Central memory CD4-positive, alpha-beta T cell (primary cell): ENCODE data around the gene PRPF8.
"Not testable (repeated sequence)": the region's sequence is repeated elsewhere in the genome, so short reads cannot be mapped to it uniquely, and the experiment has no call there.

Source experiments
- DNase-seq: peaks from one replicate; pipeline ENCODE4 v3.0.0; 2022

The PRPF8 gene

DNA sequence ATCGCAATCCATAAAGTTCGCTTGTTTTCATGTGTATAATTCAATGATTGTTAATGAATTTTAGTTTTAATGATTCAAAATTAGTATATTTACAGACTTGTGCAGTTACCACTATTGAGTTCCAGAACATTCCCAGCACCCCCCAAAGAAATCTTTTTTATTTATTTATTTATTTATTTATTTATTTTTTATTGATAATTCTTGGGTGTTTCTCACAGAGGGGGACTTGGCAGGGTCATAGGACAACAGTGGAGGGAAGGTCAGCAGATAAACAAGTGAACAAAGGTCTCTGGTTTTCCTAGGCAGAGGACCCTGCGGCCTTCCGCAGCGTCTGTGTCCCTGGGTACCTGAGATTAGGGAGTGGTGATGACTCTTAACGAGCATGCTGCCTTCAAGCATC, 3.7 kb upstream of the PRPF8 start:
- not testable (repeated sequence) for DNase-seq

GRCh38 chr17:1686086-1686485, 1.4 kb upstream of the PRPF8 start:
- no peak for DNase-seq

DNA sequence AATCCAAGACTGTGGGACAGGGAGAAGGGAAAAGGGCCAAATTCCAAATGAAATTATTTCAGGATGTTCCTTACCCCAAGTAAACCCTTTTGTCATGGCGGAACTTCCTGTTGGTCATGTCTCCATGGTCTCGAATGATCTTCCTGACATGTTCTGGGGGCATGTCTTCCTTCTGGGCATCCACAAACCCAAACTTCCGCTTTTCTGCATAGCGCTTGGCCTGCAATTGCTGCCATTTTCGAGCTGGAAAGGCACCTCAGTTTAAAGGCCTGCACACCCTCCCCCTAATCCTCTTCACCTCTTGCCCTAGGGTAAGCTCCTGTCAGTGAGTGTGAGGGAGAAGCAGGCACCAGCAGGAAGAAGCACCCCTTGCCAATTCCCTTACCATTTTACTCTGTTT, 1.2 kb downstream of the PRPF8 start:
- DNase-seq: no peak

DNA sequence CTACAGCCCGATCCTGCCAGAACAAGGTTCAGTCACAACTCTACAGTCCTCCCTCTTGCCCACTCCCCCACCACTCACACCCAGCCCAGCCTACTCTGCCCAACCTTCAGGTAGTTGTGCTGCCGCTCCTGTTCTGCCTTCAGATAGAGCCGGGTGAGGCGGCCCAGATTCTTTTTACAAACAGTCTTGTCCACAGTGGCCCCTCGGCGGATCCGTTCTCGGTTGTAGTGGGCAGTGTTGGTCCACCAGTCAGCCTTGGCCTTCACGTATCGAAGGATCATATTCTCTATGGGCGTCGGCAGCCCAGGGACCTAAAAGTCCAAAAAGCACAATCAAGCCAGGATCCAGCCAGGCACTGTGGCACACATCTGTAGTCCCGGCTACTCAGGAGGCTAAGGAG, 8.3 kb downstream of the PRPF8 start:
- DNase-seq: no peak

DNA sequence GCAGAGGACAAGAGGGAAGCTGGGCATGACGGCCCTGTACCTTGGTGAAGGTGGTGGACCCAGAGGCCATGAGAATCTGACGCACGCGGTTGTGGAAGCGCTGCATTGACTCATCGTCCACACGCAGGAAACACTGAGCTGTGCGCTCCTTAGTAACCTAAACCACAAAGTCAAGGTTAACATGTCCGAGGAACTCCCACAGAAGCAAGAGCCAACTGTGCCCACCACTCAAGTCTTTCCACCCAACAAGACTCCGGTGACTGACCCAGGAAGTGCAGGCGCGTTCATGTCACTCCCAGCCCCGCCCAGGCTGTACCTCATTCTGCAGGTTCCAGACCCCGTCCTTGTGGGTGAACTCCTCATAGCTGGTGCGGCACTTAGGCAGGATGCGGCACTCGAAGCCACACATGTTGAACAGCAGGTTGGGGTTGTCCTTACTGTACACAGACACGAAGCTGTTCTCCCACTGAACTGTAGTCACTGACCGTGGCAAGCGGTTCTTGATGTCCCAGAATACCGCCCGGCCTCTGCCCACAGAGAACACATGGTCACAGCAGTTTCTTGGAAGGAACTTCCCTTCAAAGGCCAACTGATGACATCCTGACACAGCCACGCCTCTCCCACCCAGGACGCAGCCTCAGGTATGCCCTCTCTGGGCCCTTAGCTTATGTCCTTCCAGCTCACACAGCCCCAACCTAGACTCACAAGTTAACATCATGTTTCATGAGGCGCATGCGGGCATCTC, 11.5 kb downstream of the PRPF8 start:
- DNase-seq: peak; percentile 35

DNA sequence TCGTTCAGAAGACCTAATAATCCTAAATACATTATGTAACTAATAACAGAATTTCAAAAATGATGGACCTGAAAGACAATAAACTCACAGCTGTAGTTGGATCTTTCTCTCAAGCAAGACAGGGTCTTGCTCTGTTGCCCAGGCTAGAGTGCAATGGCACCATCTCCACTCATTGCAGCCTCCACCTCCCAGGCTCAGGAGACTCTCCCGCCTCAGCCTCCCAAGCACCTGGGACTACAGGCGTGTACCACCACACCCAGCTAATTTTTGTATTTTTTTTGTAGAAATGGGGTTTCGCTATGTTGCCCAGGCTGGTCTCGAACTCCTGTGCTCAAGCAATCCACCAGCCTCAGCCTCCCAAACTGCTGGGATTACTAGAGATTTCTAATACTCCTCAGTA, 20.7 kb downstream of the PRPF8 start:
- not testable (repeated sequence) for DNase-seq

GRCh38 chr17:1661045-1661444, 23.6 kb downstream of the PRPF8 start:
- no peak for DNase-seq

DNA sequence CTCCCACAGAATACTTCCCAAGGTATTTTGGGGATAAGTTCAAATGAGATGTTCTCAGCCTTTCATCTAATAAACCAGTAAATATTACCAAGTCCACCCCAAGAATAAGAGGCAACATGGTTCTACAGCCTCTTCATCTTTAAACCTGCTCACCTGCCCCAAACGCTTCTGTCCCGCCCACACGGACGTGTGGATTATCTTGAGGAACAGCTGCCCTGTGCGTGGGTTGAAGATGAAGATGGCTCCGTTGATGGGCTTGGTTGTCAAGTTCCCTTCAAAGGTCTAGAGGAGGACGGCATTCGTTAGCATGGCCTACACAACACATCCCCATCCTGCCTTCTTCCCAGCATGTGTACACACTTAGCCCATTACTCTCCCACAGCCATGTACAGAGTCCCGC, 26.6 kb downstream of the PRPF8 start:
- no peak for DNase-seq

DNA sequence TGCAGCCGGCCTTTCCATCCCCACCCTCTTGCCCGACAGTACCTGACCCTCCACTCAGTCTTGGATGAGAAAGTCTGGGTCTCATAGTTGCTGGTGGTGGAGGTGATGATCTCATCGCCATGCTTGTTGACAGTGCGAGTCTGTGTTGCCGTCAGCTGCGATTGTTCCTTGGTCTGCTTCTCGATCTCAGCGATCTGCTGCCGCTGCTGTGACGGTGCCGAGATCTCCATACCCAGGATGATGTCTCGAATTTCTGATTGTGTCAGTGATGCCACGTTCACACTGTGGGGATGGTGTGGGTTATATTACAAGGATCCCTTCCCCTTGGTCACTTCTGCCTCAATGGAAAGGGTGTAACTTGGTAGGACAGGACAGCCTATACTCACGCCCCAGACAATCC, 30.9 kb downstream of the PRPF8 start:
- DNase-seq: no peak

DNA sequence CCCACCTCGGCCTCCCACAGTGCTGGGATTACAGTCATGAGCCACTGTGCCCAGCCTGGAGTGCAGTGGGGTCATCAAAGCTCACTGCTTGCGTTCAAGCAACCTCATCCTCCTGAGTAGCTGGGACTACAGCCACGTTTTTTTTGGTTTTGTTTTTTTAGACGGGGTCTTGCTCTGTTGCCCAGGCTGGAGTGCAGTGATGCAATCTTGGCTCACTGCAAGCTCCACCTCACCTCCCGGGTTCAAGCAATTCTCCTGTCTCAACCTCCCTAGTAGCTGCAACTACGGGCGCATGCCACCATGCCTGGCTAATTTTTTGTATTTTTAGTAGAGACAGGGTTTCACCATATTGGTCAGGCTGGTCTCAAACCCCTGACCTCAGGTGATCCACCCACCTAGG, 31.9 kb downstream of the PRPF8 start:
- DNase-seq: not testable (repeated sequence)

DNA sequence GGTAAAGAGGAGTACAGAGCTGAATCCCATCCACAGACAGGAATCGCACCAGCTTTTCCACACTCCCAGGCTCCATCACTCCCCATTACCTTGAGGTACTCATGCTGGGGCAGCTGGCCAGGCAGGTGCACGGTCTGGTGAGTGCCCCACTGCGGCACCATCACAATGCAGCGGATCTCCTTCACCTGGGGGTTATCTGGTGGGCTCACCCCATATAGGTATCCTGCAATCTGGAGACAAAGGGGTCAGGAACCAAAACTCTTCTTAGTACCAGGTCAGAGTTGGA, 33.2 kb downstream of the PRPF8 start:
- no peak for DNase-seq

DNA sequence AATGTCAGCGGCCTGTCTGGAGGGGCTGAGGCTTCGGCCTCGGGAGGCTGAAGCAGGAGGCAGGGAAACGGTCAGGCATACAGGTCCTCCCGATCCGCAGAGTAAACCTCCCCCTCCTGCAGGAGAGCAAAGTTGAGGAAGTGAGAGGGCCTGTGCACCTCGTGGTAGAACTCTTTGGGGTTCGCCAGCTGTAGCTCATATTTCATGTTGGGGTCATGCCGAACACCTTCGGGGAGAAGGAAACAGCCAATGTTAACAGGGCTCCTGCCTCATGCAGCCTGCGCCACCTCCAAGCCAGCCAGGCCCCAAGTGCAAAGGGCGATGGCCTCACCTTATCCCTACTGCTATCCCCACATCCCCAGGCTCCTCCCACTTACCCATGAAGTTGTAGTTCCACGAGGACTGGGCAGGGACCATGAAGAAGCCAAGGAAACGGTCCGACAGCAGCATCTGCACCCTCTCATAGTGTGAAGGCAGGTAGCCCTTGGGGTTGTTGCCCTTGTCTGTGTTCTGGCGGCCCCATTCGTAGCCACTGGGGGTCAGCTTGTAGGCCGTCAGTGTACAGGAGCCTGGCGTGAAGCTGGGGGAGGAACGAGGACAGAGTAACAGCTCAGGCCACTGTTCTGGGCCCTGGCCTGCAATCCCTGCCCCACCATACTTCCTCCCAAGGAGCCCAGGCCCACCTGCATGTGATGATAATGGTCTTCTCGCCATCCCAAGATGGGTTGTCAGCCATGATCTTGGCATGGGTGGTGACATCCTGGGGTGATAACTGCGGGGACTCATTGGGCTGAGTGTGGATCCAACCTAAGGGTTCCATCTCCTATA, 33.7 kb downstream of the PRPF8 start:
- DNase-seq: no peak

GRCh38 chr17:1649844-1650501, 34.7 kb downstream of the PRPF8 start, which contains the start of gene RILP:
Gene RILP, minus strand, starts transcription at chr17:1649866. Its CDS starts 62 bp downstream, at chr17:1649804.
- no peak for DNase-seq

DNA sequence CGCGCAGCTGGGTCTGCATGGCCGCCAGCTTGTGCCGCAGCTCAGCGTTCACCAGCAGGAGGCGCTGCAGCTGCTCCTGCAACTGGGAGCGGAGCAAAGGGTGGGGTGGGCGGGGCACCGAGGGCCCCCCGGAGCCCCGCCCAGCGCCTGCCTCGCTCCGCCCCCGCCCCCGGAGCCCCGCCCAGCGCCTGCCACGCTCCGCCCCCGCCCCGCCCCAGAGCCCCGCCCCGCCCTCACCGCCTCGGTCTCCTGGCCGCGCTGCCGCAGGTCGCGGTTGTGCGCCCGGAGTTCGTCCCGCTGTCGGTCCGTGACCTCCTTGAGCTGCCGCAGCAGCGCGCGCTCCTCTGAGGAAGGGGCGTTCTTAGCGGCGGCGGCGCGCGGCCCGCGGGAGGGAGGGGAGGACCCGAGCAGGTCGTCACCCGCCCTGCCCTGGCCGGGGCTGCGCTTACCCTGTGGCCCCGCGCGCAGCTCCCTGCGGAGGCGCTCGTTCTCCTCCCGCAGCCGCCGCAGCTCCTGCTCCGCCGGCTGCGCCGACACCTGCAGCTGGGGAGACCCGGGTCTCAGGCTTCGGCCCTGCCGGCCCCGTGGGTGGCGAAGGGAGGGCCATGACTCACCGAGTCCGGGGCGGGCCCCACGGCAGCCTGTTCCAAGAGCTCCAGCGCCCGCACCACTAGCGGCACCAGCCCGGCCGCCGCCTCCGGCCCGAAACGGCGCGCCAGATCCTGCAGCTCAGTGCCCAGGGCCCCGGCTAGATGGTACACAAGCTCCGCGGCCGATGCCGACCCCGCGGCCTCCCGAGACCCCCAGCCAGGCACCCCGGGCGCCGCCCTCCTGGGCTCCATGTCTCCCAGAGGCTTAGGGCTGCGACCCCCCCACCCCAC, 35.5 kb downstream of the PRPF8 start:
- peak; percentile 91 for DNase-seq

GRCh38 chr17:1648173-1648962, 36.3 kb downstream of the PRPF8 start:
- no peak for DNase-seq

- DNase-seq: no peak
Measured at GRCh38 chr17:1647802-1648171, 36.9 kb downstream of the PRPF8 start.

GRCh38 chr17:1646199-1646875, 38.3 kb downstream of the PRPF8 start:
- no peak for DNase-seq

DNA sequence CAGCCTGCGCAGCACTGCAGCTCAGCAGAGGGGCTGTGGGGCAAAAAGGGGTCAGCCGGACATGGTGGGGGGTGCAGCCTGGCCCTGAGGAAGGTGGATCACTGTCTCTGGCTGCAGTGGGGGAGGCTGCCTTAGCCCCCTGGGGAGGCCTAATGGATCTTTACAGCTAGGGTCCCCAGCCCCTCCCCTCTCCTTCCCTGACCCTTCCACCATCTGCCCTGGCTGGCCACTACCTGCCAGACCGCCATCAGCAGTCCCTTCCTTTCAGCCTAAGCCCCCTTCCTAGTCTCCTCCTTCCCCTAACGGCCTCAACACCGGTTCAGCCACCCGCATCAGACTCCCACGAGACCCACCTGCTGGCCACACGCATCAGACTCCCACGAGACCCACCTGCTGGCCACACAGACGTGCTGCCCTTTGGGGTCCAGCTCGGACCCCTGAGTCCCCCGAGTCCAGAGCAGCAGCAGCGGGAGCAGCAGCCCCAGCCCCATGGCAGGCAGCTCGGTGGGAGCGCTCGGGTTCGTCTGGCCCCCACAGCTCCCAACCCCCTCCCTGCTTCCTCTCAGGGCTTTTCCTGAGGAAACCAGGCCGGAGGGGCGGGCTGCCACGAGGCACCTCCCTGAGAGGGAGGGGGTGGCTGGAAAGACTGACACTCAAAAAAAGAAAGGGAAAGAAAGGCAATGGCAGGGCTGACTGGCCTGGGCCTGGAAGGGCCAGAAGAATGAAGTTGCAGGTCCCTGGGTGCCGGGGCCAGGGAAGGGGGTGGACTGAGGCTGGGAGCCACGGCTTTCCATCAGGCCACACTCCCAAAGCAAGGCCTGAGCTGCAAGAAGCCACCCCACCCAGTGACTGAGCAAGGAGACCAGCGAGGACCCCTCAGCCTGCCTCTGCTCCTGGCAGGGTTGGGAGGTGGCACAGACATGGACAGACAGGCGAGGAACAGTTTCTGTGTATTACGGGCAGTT, 39.2 kb downstream of the PRPF8 start, which contains the start of gene SCARF1:
SCARF1 (minus strand) TSS at position 526 of the 965 bp plus-strand sequence; CDS start at position 491, 35 bp downstream.
- no peak for DNase-seq

- no peak for DNase-seq
Measured at GRCh38 chr17:1644493-1645206, 40.0 kb downstream of the PRPF8 start.
